HG02678 (cell line): ENCODE results near the gene DERL2.
"Not testable (repeated sequence)": the region's sequence is repeated elsewhere in the genome, so short reads cannot be mapped to it uniquely, and the experiment has no call there.

Source experiments
- ATAC-seq: cut with Tn5 transposase; IDR thresholded peaks from one replicate; pipeline ENCODE4 v1.9.1; 2021; ENCODE audit warnings: mild to moderate bottlenecking, moderate library complexity; ENCODE audit not compliant: unreplicated experiment

The DERL2 gene

GRCh38 chr17:5438716-5439445 is 47.1 kb downstream of the DERL2 start, which contains the start of gene C1QBP:
Gene C1QBP, minus strand, starts transcription at chr17:5439155. Its CDS starts 82 bp downstream, at chr17:5439073.
- peak; percentile 87 for ATAC-seq

GRCh38 chr17:5437721-5438317 is 48.2 kb downstream of the DERL2 start:
- no peak for ATAC-seq

GRCh38 chr17:5435781-5436315 is 50.1 kb downstream of the DERL2 start:
- not testable (repeated sequence) for ATAC-seq

GRCh38 chr17:5434984-5435383 is 51.0 kb downstream of the DERL2 start:
- ATAC-seq: no peak

GRCh38 chr17:5431949-5432556 is 53.9 kb downstream of the DERL2 start:
- no peak for ATAC-seq

GRCh38 chr17:5431234-5431633 is 54.7 kb downstream of the DERL2 start:
- not testable (repeated sequence) for ATAC-seq

- no peak for ATAC-seq
Observed at GRCh38 chr17:5430413-5430999, 55.5 kb downstream of the DERL2 start.

GRCh38 chr17:5429191-5429887 is 56.6 kb downstream of the DERL2 start:
- ATAC-seq: no peak

GRCh38 chr17:5425826-5426225 is 60.2 kb downstream of the DERL2 start:
- no peak for ATAC-seq

- no peak for ATAC-seq
Observed at GRCh38 chr17:5424909-5425308, 61.1 kb downstream of the DERL2 start.

- no peak for ATAC-seq
Observed at GRCh38 chr17:5422505-5422904, 63.5 kb downstream of the DERL2 start.
